ENCODE results near the gene RFC4.

RFC4 gene

DNA sequence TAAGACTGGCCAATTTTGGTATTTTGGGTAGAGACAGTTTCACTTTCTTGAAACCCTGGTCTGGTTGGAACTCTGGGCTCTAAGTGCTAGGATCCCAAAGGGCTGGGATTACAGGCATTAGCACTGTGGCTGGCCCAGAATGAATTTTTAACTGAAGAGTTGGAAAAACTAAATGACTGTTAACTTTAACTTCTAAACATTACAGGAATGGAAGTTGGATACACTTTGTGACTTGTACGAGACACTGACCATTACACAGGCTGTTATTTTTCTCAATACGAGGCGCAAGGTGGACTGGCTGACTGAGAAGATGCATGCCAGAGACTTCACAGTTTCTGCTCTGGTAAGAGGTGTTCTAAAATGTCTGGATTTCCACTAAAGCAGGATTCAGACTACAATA lies 19.4 kb downstream of the RFC4 start:
- DNase-seq (ENCODE audit: low read depth, low spot score): no peak
- peak overlapping the region; percentile 99 for H3K4me3 ChIP-seq
- peak overlapping the region; percentile 98 for H3K27ac ChIP-seq
- TF ChIP-seq FOXP2 (optimal IDR thresholded peaks at IDR 0.05; ENCODE audit: control extremely low read depth, extremely low read length, insufficient read depth) (no peak), POLR2AphosphoS5 (IDR thresholded peaks at IDR 0.05; ENCODE audit: borderline replicate concordance, low read depth, low read length) (no peak), EZH2 (IDR thresholded peaks at IDR 0.05) (no peak)
- no peaks in the 10 kb centered on the region for H3K9me3 ChIP-seq (ENCODE audit: low read depth, low read length)
- peaks cover 84% of the 10 kb centered on the region for H3K36me3 ChIP-seq (ENCODE audit: insufficient read depth, low read length)
- H3K9ac ChIP-seq (ENCODE audit: insufficient read length): peak overlapping the region; percentile 100

DNA sequence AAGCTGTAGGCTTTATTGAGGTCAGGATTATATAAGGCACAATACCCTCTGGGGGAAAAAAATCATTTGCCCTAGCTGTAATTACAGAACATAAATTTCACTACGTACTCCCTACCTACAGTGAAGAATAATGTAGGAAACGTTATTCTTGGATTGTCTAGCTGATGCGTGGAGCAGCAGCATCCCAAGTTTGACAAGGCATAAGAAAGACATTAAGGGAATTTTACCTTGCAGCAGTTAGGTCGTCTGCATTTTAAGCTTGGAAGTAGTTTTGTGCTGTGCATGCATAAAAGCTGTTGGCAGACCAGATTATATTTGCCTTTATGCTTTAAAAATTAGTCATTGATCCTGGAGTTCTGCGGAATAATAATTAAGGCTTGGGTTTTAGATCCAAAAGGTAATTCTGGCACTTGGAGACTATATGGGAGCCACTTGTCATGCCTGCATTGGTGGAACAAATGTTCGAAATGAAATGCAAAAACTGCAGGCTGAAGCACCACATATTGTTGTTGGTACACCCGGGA lies 20.7 kb downstream of the RFC4 start:
- DNase-seq (ENCODE audit: low read depth, low spot score): no peak
- no peaks in the 10 kb centered on the region for H3K9me3 ChIP-seq (ENCODE audit: low read depth, low read length)
- TF ChIP-seq POLR2AphosphoS5 (IDR thresholded peaks at IDR 0.05; ENCODE audit: borderline replicate concordance, low read depth, low read length) (no peak), EZH2 (IDR thresholded peaks at IDR 0.05) (no peak), FOXP2 (optimal IDR thresholded peaks at IDR 0.05; ENCODE audit: control extremely low read depth, extremely low read length, insufficient read depth) (no peak)
- H3K27ac ChIP-seq: peak overlapping the region; percentile 98
- peaks cover 70% of the 10 kb centered on the region for H3K36me3 ChIP-seq (ENCODE audit: insufficient read depth, low read length)
- peak overlapping the region; percentile 100 for H3K9ac ChIP-seq (ENCODE audit: insufficient read length)
- peak overlapping the region; percentile 99 for H3K4me3 ChIP-seq

DNA sequence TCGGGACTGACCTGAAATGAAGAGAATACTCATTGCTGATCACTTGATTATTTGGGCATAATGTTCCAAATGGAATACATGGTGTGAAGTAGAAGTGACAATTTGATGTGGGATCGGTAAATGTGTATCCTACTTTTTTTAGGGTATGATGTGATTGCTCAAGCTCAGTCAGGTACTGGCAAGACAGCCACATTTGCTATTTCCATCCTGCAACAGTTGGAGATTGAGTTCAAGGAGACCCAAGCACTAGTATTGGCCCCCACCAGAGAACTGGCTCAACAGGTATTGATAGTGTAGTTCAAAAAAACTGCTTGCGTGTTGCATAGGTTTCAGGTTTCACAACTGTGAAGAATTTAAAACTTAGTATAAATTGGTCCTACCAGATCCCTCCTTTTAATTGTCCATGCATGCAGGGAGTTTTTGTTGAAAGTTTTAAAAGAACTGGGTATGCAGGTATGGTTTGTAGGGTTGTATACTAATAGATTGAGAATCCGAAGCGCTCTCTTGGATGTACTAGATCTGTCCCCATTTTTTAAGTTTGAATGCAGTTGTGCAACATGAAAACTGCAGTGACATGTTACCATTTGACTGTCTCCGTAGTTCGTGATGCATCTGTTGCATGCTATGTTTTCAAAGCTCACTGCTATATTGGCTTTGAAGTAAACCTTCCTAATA lies 21.3 kb downstream of the RFC4 start:
- peak overlapping the region; percentile 100 for H3K9ac ChIP-seq (ENCODE audit: insufficient read length)
- TF ChIP-seq POLR2AphosphoS5 (IDR thresholded peaks at IDR 0.05; ENCODE audit: borderline replicate concordance, low read depth, low read length): no peak
- no peak for TF ChIP-seq EZH2 (IDR thresholded peaks at IDR 0.05)
- no peak for TF ChIP-seq FOXP2 (optimal IDR thresholded peaks at IDR 0.05; ENCODE audit: control extremely low read depth, extremely low read length, insufficient read depth)
- H3K36me3 ChIP-seq (ENCODE audit: insufficient read depth, low read length): peaks cover 64% of the 10 kb centered on the region
- no peak for DNase-seq (ENCODE audit: low read depth, low spot score)
- H3K4me3 ChIP-seq: peak overlapping the region; percentile 99
- peak overlapping the region; percentile 98 for H3K27ac ChIP-seq
- H3K9me3 ChIP-seq (ENCODE audit: low read depth, low read length): no peaks in the 10 kb centered on the region

DNA sequence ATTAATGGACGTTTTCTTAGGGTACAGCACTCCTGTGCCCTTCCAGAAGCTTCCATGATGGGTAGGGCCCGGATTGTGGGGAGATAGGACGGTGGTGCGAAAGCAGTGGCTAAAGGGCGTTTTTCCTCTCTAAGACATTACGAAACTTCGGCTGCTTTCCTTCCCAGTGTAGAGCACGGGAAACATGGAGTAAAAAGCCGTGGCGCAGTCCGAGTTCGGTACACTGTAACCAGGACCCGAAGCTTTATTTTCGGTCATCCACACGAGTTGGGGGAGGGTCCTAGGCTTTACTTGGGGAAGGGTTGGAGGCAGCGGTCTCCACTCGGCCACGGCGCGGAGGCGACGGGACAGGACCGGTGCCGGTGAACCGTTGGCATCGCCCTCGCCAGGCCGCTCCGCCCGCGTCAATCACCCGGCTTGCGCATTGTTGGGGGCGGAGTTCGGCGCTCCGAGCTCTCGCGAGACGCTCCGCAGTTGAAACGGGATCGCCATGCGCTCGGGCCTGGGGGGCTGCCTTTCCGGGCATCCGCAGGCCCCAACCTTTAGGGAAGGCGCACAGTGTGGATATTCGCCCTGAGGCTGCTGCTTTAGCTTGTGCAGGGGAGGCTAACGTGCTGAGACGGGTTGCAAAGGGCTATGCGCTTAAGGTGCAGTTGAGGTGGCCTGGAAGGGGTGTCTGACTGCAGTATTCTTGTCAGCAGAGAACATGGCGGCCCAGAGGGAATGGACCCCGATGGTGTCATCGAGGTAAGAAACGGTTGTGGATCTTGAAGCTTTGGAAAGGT lies 22.4 kb downstream of the RFC4 start:
- no peak for TF ChIP-seq FOXP2 (optimal IDR thresholded peaks at IDR 0.05; ENCODE audit: control extremely low read depth, extremely low read length, insufficient read depth)
- TF ChIP-seq POLR2AphosphoS5 (IDR thresholded peaks at IDR 0.05; ENCODE audit: borderline replicate concordance, low read depth, low read length): peak; percentile 69
- TF ChIP-seq EZH2 (IDR thresholded peaks at IDR 0.05): no peak
- Histone ChIP-seq H3K36me3 (ENCODE audit: insufficient read depth, low read length) (peaks cover 54% of the 10 kb centered on the region), H3K27ac (peak overlapping the region; percentile 98), H3K9ac (ENCODE audit: insufficient read length) (peak overlapping the region; percentile 100), H3K9me3 (ENCODE audit: low read depth, low read length) (no peaks in the 10 kb centered on the region), H3K4me3 (peak overlapping the region; percentile 99)
- DNase-seq (ENCODE audit: low read depth, low spot score): no peak

DNA sequence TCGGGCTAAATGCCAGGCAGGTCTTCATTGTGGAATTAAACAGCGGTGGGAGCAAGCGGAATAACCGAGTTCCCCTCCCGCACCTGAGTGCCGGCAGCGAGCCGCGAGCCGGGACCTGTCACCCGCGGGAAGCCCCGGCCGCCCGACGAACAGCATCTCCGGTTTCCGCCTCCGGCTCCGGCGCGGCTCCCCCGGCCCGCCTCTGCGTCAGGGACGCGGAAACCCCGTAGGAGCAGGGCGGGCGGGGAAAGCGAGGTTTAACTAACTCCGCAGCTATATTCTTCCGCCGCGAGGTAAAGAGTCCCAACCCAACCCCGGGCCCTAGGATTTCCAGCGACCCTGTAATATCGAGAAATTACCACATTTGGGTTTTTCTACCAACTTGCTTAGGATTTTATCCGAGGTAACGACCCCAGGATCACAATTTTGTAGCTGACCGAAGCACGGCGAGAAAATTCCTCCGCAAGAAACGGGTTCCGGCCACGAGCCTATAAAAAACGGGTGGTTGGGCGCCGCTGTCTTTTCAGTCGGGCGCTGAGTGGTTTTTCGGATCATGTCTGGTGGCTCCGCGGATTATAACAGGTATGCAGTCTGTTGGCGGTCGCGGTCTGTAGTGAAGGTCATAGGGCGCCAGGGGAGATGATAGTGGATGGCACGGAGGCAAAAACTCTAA lies 23.1 kb downstream of the RFC4 start, which contains the start of gene EIF4A2:
Gene EIF4A2, plus strand, starts transcription at position 520 of the 673 bp plus-strand sequence. Its CDS starts 34 bp downstream, at position 554.
- peak within 1 kb of the TSS; percentile 98 for H3K27ac ChIP-seq
- H3K9ac ChIP-seq (ENCODE audit: insufficient read length): peak within 1 kb of the TSS; percentile 100
- peaks cover 47% of the 10 kb centered on the region for H3K36me3 ChIP-seq (ENCODE audit: insufficient read depth, low read length)
- peak; percentile 87 for DNase-seq (ENCODE audit: low read depth, low spot score)
- peak; percentile 99 for TF ChIP-seq POLR2AphosphoS5 (IDR thresholded peaks at IDR 0.05; ENCODE audit: borderline replicate concordance, low read depth, low read length)
- TF ChIP-seq FOXP2 (optimal IDR thresholded peaks at IDR 0.05; ENCODE audit: control extremely low read depth, extremely low read length, insufficient read depth): no peak
- no peak for TF ChIP-seq EZH2 (IDR thresholded peaks at IDR 0.05)
- peak within 1 kb of the TSS; percentile 99 for H3K4me3 ChIP-seq
- H3K9me3 ChIP-seq (ENCODE audit: low read depth, low read length): no peaks in the 10 kb centered on the region

DNA sequence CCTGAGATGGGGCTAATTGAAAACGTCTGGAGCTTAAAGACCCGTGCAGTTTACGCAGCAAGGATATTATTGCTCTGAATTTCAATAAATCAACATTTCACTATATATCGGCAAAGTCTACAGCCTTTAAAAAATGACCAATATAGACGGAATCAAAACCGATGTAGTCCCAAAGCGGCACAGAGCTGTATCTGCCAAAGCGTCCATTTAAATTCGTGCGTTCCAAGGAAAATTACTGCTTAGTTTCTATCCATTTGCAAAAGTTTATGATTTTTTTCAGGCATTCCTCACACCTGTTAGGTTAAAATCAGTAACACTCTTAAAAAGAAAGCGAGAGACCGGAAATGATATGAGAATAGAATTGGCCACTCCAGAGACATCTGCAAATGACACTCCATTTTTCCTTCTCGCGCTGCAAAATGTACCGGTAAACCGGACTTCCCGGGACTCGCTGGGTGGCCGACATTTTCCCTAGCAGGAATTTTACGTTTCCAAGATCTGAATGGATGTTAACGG lies 23.7 kb downstream of the RFC4 start:
- TF ChIP-seq FOXP2 (optimal IDR thresholded peaks at IDR 0.05; ENCODE audit: control extremely low read depth, extremely low read length, insufficient read depth) (no peak), POLR2AphosphoS5 (IDR thresholded peaks at IDR 0.05; ENCODE audit: borderline replicate concordance, low read depth, low read length) (no peak), EZH2 (IDR thresholded peaks at IDR 0.05) (no peak)
- H3K27ac ChIP-seq: peak overlapping the region; percentile 98
- H3K9ac ChIP-seq (ENCODE audit: insufficient read length): peak overlapping the region; percentile 100
- peaks cover 41% of the 10 kb centered on the region for H3K36me3 ChIP-seq (ENCODE audit: insufficient read depth, low read length)
- peak overlapping the region; percentile 99 for H3K4me3 ChIP-seq
- no peak for DNase-seq (ENCODE audit: low read depth, low spot score)
- no peaks in the 10 kb centered on the region for H3K9me3 ChIP-seq (ENCODE audit: low read depth, low read length)

DNA sequence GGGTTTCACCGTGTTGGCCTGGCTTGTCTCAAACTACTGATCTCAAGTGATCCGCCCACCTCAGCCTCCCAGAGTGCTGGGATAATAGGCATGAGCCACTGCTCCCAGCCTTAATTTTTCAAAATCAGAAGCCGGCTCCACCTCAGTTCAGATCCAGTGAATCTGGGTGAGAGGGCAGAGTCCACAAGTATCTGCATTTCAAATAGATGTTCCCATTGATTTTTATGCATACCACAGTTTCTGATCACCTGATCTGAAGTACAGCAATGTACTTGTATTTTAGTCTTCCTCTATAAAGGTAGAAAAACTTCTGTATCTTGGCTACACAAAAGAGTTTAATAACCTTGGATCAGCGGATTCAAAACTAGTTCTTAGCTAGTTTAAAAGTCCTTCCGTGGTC lies 27.1 kb downstream of the RFC4 start:
- TF ChIP-seq POLR2AphosphoS5 (IDR thresholded peaks at IDR 0.05; ENCODE audit: borderline replicate concordance, low read depth, low read length): no peak
- no peak for TF ChIP-seq EZH2 (IDR thresholded peaks at IDR 0.05)
- TF ChIP-seq FOXP2 (optimal IDR thresholded peaks at IDR 0.05; ENCODE audit: control extremely low read depth, extremely low read length, insufficient read depth): no peak
- Histone ChIP-seq H3K27ac (no peak overlapping the region), H3K36me3 (ENCODE audit: insufficient read depth, low read length) (peaks cover 7% of the 10 kb centered on the region), H3K9ac (ENCODE audit: insufficient read length) (no peak overlapping the region), H3K9me3 (ENCODE audit: low read depth, low read length) (no peaks in the 10 kb centered on the region), H3K4me3 (no peak overlapping the region)
- DNase-seq (ENCODE audit: low read depth, low spot score): no peak
